ENCODE data around the gene SLC16A3.
A peak's percentile ranks its signal among the peaks of the same experiment; 100 is the strongest.
"Not testable (repeated sequence)": the region's sequence is repeated elsewhere in the genome, so short reads cannot be mapped to it uniquely, and the experiment has no call there.

SLC16A3 gene

GRCh38 chr17:82228842-82229697 lies at the start of gene SLC16A3:
TSS of gene SLC16A3 (plus strand) at chr17:82229042. CDS start at chr17:82236009, 6,967 bp downstream.
- DNase-seq (ENCODE audit: low spot score): peak; percentile 83

DNA sequence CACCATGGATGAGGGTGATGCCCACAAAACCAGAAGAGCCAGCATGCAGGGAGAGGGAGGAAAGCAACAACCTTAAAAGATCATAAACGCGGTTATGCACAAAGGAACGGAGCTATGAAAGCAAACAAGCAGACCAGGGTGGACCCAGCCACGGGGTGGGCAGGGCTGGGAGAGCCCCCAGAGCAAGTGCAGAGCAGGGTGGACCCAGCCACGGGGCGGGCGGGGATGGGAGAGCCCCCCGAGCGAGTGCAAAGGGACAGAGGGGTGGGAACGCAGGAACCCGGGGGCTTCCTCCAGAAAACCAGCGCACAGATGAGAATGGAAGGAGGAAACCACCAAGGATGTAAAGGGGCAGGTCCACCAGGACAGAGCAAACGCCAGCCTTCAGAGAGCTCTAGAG lies 49.4 kb upstream of the SLC16A3 start:
- no peak for DNase-seq (ENCODE audit: low spot score)

DNA sequence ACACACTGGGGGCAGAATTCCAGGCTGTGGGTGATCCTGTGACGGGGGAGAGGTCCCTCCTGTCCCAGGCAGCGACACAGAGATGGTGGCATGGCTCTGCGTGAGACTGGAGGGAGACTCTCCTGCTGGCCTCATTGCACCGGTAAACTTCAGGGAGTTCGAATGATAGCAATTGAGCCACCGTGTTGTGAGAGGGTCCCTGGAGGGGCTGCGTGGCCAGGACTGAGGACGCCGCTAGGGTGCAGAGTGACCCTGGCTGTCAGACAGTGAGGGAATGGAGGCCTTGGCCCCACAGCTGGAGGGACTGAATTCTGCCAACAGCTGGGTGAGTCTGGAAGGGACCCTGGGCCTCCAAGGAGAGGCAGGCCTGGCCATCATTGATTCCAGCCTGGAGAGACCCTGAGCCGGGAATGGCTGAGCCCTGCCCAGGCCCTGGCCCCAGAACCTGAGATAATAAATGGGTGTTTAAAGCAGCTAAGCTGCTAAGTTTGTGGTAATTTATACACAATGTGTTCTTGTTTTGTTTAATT lies 48.8 kb upstream of the SLC16A3 start:
- no peak for DNase-seq (ENCODE audit: low spot score)

DNA sequence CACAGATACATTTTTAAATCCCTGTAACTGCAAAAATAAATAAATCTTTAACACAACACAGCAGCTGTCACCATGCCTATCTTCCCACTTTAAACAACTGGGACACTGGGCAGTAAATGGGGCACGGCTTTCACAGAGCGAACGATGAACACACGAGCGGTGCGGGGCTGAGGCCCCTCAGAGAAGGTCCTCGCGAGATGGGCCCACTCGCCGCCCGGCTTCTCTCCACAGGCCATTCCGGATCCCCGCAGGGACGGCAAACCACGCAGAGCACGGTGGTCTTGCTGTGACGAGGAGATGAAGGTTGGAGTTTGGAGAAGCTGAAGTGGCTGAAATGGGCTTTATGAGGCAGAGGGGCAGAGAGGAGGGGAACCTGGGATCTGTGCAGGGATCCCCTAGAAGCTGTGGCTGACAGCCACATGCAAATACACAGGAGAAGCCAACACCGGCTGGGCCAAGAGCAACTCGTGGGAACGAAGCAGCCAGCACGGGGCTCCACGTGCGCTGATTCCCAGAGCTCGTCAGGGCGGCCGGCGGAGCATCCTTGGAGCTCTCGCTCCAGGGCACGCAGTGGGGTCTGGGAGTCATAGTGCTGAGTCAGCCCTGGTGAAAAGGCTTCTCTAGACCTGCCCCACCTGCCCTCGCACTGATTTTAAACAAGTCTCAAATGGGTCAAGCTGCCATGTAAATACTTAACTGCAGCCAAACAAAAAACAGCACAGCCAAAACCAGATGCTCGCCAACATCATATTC lies 47.9 kb upstream of the SLC16A3 start:
- no peak for DNase-seq (ENCODE audit: low spot score)

DNA sequence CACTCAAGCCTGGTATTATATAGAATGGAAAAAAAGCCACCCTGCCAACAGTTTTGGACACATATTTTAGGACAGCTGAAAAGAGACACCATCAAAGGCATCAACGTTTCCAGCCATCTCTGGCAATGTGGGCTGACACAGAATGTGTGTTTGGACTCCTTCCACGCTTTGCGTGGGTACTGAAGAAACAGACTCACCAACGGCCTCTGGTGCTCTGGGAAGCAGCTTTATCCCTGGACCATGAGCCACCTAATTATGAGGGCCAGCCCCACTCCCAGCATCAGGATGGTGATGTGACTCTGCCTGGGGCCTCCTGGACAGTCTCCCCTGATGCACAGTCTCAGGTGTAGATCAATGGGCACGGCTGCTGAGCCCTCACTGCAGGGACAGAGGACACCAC lies 44.1 kb upstream of the SLC16A3 start:
- DNase-seq (ENCODE audit: low spot score): no peak

- DNase-seq (ENCODE audit: low spot score): no peak
Measured at GRCh38 chr17:82186221-82186620, 42.6 kb upstream of the SLC16A3 start.

- DNase-seq (ENCODE audit: low spot score): no peak
Measured at GRCh38 chr17:82187500-82187899, 41.3 kb upstream of the SLC16A3 start.

- no peak for DNase-seq (ENCODE audit: low spot score)
Measured at GRCh38 chr17:82188001-82188961, 40.6 kb upstream of the SLC16A3 start.

DNA sequence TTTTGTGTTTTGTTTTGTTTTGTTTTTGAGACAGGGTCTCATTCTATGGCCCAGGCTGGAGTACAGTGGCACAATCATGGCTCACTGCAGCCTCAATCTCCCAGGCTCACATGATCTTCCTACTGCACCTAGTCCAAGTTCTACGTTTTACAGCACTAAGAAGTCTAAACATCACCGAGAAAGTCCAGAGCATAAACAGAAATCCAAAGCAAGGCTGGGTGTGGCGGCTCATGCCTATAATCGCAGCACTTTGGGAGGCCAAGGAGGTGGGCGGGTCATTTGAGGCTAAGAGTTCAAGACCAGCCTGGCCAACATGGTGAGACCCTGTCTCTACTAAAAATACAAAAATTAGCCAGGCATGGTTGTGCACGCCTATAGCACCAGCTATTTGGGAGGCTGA lies 35.8 kb upstream of the SLC16A3 start:
- not testable (repeated sequence) for DNase-seq (ENCODE audit: low spot score)

- DNase-seq (ENCODE audit: low spot score): no peak
Measured at GRCh38 chr17:82193520-82194220, 35.2 kb upstream of the SLC16A3 start.

- DNase-seq (ENCODE audit: low spot score): no peak
Measured at GRCh38 chr17:82194765-82195164, 34.1 kb upstream of the SLC16A3 start.

- no peak for DNase-seq (ENCODE audit: low spot score)
Measured at GRCh38 chr17:82195675-82196672, 32.9 kb upstream of the SLC16A3 start.

- no peak for DNase-seq (ENCODE audit: low spot score)
Measured at GRCh38 chr17:82198092-82198491, 30.8 kb upstream of the SLC16A3 start.

DNA sequence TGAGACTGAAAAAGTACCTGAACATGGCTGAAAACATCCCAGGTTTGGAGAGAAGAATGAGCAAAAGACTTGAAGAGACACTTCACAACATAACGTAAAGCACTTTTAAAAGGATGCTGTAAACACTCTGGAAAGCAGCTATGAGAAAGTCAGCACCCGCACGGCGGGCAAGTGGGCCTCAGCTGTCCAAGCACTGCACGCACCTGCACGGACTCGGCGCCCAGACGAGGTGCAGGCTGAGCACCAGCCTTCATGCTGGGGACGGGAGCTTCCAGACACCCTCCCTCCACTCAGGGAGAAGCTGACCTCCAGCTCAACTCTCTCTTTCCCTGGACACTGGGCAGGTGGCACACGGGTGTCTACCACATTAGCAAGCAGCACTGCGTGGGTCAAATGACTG lies 29.3 kb upstream of the SLC16A3 start:
- no peak for DNase-seq (ENCODE audit: low spot score)

GRCh38 chr17:82200135-82200534 lies 28.7 kb upstream of the SLC16A3 start:
- DNase-seq (ENCODE audit: low spot score): no peak

- no peak for DNase-seq (ENCODE audit: low spot score)
Measured at GRCh38 chr17:82200743-82201497, 27.9 kb upstream of the SLC16A3 start.

DNA sequence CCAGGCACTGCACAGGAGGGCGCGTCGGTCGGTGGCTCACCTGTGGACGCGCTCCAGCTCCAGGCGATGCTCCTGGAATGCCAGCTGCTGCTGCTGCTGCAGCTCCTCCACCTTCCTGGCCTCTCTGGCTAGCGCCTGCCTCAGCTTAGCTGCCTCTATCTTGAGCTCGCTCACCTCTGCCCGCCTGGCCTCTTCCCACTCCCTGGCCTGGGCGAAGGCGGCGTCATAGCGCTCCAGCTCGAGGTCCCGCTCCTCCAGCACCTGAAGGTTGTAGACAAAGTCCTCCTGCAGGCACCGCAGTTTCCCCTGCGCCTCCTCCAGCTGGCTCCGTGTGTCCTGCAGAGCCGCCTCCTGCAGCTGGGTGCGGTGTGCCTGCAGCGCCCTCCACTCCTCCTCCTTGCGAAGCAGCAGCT lies 27.3 kb upstream of the SLC16A3 start:
- DNase-seq (ENCODE audit: low spot score): no peak

- no peak for DNase-seq (ENCODE audit: low spot score)
Measured at GRCh38 chr17:82202981-82203380, 25.9 kb upstream of the SLC16A3 start.

- no peak for DNase-seq (ENCODE audit: low spot score)
Measured at GRCh38 chr17:82203920-82204319, 24.9 kb upstream of the SLC16A3 start.

Data from ecto neural progenitor cell (in vitro differentiated cells).